HG03442 (cell line): ENCODE measurements around the gene STK24.
A peak's percentile ranks its signal among the peaks of the same experiment; 100 is the strongest.

Experiments used
- ATAC-seq: cut with Tn5 transposase; IDR thresholded peaks from one replicate; pipeline ENCODE4 v1.9.1; 2021; ENCODE audit warnings: mild to moderate bottlenecking, moderate library complexity; ENCODE audit not compliant: unreplicated experiment

Gene STK24

DNA sequence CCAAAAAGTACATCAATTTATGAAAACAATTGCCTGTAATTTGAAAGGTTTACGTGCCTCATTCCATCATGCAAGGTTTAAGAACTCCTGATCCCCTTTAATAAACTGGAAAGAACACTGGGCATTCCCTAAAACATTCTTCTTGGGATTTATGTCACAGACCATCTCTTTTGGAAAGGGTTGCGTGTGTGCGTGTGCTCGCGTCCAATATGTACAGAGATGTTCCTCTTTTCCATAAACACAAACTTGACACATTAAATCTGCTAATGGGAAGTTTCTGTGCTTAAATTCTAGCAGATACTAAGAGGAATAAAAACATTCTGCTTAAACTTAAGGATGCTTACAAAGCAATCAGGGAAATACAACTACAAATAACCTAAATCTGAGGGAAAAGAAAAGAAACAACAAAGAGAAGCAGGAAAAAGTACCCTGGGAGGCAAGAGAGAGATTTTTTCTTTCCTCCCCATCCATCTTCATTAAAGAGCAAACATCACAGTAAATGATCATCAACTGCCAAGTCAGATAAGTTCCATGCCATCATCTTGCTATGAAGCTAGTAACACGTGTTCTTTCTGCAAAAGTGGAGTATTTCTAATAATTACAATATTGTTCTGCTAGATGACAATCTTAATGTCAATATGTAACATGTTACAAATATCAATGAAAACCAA is 83.7 kb downstream of the STK24 start:
- no peak for ATAC-seq

GRCh38 chr13:98492335-98493041 is 84.4 kb downstream of the STK24 start:
- no peak for ATAC-seq

- no peak for ATAC-seq
Measured at GRCh38 chr13:98490866-98491265, 86.0 kb downstream of the STK24 start.

GRCh38 chr13:98490195-98490836 is 86.6 kb downstream of the STK24 start:
- no peak for ATAC-seq

- no peak for ATAC-seq
Measured at GRCh38 chr13:98489446-98490194, 87.3 kb downstream of the STK24 start.

GRCh38 chr13:98488736-98489135 is 88.2 kb downstream of the STK24 start:
- ATAC-seq: peak; percentile 45

- no peak for ATAC-seq
Measured at GRCh38 chr13:98487522-98487921, 89.4 kb downstream of the STK24 start.

DNA sequence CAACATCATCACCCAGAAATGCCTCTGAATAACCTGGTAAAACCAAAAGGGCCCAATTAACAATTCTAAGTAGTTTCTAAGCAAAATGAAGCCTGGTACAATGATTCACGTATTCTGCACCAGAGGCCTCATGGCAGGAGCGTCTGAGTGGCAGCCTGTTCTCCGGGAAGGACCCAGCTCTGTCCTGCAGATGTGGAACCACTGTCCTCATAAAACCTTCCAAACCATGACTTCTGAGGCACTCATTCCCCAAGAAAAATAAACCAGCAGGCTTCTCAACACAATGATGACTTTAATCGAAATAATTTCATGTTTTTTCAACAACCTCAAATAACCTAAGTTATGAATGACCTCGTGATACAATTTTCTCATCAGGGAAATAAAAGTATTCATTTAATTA is 89.9 kb downstream of the STK24 start:
- ATAC-seq: no peak

DNA sequence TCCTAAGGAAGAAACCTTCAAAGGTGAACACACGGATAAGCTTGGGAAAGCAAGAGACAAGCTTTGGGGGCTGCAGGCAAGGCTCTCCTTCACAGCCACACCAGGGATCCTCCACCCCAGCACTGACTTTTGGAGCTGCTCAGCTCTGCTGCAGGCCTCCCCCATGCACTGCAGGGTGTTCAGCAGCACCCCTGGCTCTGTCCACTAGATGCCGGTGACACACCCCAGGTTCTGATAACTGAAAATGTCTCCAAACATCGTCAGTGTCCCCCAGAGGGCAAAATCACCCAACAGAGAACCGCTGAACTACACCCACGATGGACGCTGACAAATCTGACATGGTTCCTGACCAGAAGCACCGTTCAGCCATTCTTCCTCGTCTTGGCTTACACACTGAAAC is 90.5 kb downstream of the STK24 start:
- ATAC-seq: no peak

DNA sequence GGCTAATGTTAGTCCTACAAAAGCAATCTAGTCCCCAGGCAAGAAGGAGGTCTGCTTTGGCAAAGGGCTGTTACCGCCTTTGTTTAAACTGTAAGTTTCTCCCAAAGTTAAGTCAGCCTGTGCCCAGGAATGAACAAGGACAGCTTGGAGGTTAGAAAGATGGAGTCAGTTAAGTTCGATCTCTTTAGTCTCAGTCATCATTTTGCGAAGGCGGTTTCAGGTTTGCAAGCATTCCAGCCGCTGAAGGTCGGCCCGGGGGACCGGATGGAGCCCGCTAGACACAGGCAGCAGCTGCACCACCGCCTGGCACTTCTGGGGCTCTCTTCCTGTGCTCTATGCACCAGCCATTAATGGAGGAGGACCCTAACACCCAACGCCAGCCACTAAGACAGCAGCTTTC is 91.3 kb downstream of the STK24 start:
- no peak for ATAC-seq

DNA sequence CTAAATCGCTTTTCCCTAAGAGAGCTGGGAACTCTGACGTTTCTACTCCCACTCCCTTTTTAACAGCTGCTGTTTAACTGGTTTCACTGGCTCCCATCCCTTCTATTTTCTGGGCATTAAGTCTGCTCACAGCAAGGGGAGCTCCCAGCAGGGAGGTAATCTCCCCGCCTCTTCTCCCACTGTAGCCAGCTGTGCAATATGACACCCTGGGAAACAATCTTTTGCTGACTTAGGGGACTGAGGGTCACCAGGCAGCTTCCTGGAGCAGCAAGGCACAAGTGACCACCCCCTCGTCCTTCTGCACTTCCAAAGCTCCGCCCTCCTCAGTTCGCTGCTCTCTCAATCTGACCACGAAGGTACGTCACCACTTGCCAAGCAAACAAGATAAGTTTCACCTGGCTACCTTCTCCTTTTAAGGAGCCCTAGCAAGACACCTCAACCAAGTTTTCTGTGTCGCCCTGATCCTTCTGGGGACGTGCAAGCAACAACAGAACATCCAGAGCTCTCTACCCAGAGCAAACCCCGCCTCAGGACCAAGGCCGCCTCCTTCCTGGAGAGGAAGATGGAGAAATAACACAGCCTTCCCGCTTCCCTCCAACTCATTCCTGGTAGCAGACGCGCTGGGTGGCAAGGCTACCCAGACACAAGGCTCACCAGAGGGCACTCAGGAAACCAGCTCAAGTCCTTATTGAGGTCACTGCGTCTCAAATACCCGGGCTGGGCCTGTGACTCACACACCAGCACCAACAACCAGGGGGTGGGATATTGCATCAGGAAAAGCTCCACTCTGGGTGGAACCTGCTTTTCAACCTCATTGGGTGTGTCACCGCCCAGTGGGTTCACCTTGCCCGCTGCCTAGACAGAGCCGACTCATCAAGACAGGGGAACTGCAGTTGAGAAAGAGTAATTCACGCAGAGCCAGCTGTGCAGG is 92.4 kb downstream of the STK24 start:
- ATAC-seq: no peak

DNA sequence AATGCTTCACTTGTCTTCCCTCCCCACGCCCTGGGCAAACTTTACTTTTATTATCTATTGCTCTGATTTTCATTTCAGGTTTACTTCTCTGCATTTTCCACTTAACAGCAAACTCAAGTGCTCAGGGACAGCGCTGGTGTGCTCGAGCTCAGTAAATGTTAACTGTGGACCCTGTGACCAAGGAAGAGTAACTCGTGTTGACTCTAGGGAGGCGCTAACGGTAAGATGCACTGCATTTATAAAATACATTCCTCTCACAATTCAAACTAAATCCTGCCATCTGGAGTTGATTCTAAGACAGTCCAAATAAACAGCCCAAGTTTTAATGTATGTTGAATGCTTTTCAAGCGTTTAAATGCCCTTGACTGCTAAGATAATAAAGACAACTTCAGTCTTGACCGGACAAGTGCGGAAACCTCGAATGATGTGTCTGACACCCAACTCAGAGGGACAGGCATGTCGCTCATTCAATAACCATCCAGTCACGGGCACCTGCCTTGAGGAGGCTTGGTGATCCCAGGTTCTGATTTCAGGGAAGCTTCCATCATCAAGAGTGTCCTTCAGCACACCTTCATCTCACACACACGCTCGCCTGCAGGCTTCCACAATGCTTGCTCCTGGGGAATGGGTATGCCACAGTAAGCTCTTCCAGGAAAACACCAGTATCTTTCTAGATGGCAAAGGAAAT is 93.2 kb downstream of the STK24 start:
- no peak for ATAC-seq

DNA sequence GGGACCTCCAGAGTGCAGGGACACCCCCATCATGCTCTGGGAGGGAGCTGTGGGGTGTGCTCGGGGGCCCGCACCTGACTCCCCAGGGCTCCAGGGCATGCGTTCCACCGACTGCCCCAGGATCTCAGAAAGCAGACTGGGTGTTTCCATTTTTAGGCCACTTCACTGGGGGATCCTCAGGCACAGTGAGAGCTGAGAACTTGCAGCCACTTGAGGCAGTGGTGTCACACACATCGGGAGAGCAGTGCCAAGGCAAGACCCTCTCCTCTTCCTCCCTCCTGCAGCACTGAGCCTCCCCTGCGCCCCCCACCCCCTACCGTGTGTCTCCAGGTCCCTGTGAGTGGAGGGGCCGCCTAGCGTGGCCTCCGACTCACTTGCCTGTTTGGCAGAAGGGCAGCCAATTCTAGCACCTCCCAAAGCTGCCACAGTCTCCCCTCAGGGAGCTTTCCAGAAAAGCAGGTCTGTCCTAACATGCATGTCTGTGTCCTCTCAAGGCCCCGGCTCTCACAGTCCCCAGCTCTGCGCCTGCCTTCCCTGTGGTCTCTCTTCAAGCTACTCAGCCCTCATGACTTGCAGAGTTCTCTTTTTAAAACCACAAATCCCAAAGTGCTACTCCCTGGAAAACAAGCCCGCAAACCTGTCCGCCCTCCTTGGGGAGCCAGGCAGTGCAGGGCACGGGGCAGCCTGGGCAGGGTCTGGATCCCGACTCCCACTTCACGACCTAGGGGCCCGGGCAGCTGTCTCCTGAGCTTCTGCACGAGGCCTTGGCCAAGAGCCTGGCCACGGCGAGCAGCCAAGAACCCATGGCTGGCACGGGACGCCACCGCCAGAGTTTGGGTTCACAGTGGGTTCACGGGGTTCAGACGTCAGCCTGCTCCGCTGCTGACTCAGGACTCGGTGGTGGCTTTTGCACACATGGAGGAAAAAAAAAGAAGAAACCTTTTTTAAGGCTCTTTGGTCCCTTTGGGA is 94.1 kb downstream of the STK24 start:
- no peak for ATAC-seq

DNA sequence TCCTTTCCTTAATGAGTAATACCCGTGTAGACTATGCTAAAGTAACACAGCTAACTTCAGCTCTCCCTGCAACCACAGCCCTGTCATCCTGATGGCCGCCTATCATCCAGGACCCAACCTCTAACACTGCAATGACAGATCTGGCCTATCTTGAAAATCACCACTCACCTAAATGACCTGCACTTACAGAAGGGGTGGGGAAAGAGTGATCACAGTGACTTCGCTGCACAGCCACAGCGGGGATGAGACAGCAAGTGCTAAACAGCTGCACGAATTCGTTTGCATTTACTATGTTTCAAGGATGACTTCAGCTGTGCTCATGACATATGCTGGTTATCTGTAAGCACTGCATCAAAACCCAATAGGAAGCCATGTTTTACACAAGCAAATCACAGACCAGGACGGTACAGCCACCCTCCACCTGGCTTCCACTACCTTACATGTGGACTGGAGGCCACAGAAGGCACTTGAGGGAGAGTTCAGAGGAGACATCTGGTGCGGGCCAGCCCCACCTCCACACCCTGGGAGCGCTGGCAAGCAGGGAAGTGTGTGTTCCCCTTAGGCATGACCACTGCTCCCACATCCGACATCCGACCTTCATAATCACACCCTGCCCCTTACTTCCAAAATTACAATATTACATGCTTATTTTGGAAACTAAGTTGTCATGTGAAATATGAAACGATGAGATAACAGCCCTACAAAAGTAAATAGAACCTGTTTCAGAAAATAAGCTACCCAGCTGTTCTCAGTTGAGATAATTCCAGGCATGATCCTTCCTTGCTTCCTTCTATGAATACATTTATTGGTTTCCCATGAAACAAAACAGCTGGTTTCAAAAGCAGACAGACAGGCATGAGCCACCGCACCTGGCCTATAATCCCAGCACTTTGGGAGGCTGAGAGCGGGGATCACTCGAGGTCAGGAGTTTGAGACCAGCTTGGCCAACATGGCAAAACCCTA is 95.7 kb downstream of the STK24 start:
- ATAC-seq: peak; percentile 22

GRCh38 chr13:98479496-98480003 is 97.4 kb downstream of the STK24 start:
- no peak for ATAC-seq

DNA sequence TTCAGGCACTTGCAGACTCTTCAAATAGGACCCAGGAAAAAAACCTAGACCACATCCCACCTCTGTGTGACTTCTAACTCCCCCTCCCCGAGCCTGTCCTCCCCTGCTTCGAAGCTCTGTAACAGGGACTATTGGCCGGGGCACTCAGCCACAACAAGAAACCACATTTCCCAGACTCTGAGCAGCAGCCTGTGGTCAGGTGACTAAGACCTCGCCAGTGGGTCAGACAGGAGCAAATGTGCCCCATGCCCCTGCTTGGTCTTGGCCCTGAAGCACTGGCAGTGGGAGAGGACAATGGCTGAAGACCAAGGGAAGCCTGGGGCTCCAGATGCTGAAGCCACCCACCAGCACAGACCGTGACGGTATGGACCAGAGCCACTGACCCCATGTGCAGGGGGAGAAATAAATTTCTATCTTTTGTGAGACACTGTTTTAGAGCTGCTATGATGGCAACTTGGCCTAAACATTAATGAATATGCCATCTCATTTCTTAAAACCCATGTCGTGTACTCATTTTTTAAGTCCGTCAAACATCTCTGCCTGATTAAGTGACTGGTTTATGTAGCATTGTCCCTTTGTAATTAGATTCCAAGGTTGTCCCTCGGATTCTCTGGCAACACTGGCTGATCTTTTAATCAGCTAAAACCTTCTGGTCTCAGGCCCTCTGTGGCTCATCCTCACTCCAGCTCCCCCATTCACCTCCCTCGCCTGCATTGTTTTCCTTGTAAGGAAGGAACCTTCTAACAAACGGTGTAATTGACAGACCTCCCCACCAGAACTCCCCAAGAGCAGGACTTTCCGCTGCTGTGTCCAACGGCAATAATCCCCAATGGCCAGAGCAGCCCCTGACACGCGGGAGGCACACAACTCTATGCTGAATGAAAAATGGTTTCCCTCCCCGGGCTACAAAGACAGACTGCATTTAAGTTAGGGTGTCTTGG is 98.4 kb downstream of the STK24 start:
- ATAC-seq: peak; percentile 36
